IPS-11a (cell line): ENCODE data around the gene SYT3.
"Not testable (repeated sequence)": the region's sequence is repeated elsewhere in the genome, so short reads cannot be mapped to it uniquely, and the experiment has no call there.

ENCODE experiments used
- H3K4me3 ChIP-seq: one replicate; pipeline ENCODE4 v1.5.1; 2013; ENCODE audit warnings: low read depth, low read length, control low read depth

SYT3 gene

DNA sequence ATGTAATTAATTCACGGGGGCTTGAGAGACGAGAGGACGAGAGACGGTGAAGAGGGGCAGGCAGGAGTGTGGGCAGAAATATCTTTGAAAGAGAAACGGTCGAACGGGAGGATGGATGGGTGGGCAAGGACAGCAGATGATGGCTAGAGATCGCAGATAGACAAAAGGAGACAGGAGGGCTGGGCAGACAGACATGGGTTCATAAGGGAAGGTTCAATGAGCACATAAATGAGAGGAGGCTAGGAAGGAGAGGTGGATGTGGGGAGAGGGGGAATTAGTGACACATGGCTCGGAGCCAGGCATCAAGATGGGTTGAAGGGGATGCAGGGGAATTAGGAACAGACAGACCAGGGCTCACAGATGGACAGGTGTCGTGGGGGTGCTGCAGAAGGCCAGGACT, 1.1 kb downstream of the SYT3 start:
- peak overlapping the region; percentile 67 for H3K4me3 ChIP-seq

DNA sequence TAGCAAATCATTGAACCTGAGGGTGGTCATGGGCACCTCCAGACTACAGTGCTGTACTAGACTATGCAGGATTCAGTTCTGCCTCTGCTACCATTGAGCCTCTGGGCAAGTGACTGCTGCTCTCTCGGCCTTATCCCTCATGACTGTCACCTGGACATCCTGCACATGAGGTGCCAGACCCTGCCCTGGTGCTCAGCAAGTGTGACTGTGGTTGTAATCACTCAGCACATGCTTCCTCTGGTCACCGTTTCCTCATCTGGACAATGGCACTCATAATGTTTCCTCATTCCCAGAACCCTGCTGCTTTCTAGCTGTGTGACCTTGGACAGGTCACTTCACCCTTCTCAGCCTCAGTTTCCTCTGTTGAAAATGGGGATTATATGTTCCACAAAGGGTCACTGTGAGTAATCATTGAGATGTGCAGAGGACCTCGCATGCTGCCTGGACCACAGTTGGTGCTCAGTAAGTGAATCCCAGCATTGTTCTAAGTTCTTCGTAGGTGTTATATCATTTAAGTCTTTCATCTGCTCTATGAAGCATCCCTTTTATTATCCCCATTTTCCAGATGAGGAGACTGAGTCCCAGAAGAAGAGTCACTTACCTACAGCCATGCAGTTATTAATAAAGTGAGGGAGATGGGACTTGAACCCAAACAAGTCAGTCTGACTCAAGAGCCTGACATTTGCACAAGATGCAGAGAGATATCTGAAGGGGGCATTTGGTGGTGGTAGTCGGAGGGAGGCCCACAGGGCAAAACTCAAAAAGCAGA, 3.2 kb downstream of the SYT3 start:
- H3K4me3 ChIP-seq, result no peak overlapping the region

DNA sequence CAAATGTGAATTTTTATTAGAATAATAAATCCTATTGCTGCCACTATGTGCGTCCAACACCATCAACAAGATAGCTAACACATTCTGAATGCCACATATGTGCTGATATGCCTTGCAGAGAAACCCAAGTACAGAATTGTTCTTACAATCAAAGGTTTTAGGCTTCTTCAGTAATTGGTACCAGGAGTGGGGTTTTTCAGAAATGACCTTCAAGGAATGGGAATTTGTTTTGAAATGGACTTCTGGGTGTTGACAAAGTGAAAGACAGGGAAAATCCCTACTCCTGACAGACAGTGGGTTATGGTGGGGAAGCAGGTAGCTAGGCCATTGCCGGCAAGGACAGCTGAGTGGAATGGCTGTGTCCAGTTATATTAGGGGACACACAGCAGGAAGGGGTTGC, 5.7 kb downstream of the SYT3 start:
- H3K4me3 ChIP-seq, result no peak overlapping the region

DNA sequence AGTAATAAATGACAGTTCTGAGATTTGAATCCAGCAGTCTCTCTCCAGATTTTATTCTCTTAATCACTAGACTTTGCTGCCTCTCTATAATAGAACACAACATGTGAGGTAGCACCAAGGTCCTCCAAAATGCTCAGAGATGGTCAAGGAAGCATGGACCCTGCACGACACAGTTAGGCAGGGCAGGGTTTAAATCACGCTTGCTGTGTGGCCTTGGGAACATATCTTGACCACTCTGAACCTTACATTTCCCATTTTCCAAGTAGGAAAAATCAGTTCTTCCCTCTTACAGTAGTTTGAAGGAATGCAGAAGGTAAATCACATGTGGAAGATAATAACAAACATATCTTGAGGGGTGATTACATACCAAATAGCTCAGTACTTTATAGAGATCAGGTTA, 6.3 kb downstream of the SYT3 start:
- H3K4me3 ChIP-seq, result no peak overlapping the region

DNA sequence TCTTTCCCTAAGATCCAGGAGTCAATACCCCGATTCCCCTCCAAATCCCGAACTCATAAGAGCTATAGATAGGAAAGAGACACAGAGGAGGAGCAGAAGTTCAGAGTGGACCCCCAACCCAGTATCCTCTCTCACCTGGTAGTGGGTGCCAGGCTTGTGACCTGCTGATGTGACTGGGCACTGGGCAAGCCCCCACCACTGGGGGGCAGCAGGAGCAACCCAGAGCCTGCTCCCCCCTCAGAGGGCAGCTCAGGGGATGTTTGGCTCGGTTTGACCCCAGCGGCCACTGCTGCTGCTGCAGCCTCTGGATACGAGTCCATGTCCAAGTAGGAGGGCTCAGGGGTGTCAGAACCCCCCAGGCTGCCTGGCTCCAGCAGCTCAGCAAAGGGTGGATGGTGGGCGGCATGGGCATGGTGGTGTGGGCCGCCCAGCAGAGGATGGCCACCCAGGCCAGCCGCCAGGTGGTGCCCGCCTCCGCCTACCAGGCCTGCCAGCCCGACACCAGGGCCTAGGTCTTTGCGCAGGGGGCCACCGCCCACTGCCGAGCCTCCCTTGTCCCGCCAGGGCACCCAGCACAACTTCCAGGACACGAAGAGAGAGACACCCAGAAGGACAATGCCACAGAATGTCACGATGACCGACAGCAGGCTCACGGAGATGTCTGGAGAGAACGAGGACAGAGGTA, 7.4 kb downstream of the SYT3 start:
- H3K4me3 ChIP-seq, result no peak overlapping the region

DNA sequence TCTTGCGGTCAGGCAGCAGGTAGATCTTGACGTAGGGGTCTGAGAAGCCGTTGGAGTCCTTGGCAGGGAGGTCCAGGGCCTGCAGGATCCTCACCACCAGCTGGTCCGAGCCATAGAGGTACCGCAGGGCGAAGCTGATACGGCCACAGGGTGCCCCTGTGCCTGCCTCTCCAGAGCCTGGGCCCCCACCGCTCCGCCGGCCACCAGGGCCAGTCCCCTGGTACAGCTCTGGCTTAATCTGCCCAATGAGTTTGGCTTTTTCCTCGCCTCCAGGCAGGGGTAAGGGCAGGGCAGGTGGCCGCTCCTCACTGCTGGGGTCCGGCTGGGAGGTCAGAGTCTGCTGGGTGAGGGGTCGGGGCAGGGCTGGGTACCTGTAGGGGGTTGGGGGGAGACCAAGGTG, 9.9 kb downstream of the SYT3 start:
- no peak overlapping the region for H3K4me3 ChIP-seq

DNA sequence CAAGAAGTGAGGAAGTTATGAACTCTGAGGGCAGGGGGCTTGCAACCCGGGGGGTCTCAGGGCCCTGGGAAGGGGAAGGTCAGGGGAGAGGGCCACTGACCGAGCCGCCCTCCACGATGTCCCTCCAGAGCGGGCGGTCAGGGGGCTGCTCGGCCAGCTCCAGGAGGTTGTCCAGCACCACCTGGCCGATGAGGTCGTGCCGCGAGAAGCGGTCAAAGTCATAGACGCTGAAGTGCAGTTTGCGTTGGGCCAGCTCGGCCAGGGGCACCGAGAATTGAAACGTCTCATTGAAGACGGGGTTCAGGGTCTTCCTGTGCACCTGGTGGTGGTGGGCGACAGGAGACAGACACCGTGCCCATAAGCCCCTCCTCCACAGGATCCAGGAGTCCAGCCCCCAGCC, 10.5 kb downstream of the SYT3 start:
- H3K4me3 ChIP-seq, result no peak overlapping the region

DNA sequence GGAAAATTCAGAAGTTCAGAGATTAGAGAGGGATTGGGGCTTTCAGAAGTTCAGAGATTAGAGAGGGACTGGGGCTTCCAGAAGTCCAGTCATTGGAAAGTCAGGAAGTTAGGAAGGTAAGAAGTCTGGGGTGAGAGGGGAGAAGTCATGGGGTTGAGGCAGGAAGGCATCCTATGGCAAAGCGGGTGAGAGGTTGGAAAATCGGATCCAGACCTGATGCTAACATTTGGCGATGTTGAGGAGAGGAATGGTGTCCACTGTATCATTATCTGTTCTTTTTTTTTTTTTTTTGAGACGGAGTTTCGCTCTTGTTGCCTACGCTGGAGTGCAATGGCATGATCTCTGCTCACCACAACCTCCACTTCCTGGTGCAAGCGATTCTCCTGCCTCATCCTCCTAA, 11.1 kb downstream of the SYT3 start:
- H3K4me3 ChIP-seq, result no peak overlapping the region

DNA sequence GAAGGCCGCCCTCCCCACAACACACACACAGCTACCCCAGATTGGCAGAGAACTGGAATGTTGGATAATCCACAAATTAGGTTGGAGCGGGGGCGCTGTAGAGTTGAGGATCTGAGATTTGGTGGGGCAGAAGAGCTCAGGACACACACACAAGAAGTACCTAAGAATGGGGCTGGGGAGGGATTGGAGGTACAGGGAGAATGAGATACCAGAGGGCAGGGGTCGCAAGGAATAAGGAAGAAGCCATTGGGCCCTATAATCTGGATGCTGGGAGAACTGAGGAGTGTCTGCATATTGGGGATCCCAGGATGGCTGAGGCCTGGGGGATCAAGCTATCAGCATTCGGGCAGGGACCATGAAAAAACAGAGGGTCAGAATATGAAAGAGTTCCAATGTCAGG, 11.5 kb downstream of the SYT3 start:
- no peak overlapping the region for H3K4me3 ChIP-seq

DNA sequence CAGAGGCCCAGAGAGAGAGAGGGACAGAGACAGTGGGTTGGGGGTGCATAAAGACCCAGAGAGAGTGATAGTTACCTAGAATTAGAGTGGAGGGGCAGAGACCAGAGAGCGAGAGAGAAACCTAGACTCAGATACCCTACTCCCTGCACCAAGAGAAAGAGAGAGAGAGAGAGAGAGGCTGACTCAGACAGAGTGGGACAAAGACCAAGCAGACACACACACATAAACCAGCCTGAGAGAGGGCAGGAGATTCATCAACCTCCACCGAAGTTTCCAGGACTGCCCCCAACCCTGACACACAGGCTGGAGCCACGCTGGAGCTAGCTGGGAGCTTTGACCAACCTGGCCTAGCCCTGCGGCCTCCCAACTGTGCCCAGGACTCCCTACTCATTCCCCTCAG, 12.9 kb downstream of the SYT3 start:
- no peak overlapping the region for H3K4me3 ChIP-seq

DNA sequence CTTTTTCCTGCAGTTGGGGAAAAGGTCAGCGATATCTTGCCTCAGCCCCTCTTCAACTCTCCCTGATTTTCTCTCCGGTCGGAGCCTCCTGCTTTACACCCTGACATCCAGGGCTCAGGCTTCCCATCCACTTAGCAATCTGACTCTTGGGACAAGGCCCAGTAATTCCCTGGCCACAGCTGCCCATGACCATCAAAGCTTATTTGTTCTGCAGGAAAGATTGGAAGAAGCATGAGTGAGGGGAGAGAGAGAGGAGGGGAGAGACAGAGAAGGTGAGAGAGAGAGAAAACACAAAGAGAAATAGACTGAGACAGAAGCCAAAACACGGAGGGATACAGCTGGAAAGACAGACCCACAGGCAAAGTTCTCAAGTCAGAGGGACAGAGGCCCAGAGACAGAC, 13.7 kb downstream of the SYT3 start:
- no peak overlapping the region for H3K4me3 ChIP-seq

DNA sequence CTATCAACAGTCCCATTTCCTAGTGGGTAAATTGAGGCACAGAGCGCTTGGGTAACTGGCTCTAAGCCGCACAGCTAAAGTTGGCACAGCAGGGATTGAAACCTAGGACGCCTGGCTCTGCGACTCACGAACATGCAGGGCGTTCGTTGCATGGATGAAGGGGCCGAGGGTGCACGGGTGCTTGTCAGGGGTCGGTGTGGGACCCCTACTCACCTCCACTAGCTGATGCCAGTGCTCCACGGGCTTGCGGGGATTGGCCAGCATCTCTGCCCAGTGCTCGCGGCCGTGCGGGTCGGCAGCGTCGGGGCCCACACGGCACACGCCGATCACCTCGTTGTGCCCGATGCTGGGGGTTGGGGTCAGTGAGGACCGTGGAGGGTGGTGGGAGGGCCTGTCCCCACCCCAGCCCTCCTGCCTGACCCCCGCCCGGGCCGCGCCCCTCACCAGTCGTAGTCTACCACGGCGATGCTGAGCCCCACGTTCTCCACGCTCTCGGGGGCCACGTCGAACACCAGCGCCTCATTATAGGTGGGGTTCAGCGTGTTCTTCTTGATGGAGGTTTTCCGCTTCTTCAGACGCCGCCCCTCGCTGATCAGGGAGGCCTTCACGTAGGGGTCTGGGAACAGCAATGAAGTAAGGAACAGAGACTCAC, 14.6 kb downstream of the SYT3 start:
- H3K4me3 ChIP-seq, result no peak overlapping the region

DNA sequence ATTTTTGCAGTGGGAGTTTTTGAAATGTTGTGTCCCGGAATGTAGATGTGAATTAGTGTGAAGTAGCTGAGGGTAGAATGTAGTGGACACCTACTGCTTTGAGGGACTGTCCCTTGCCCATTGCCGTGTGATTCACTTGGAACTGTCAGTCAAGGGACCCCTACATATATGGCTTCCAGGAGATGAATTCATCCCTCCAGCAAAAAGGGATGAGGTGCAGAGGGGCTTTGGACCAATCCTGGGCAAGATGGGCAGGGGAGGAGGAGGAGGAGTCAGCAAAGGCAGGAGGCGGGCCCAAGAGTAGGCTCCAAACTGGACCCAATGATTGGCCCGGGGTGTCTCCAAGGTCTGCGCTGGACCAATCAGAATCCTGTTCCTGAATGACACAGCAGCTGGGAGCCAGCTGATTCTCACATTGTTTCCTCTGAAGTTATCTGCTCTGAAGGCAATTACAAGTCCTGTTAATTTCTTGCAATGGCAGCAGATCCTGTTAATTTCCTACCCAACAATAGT, 19.2 kb downstream of the SYT3 start:
- not testable (repeated sequence) for H3K4me3 ChIP-seq

DNA sequence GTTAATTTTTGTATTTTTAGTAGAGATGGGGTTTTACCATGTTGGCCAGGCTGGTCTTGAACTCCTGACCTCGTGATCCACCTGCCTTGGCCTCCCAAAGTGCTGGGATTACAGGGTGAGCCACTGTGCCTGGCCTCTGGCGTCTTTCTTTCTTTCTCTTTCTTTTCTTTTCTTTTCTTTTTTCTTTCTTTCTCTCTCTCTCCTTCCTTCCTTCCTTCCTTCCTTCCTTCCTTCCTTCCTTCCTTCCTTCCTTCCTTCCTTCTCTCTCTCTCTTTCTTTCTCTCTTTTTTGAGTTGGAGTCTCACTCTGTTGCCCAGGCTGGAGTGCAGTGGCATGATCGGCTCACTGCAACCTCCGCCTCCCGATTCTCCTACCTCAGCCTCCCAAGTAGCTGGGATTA, 20.5 kb downstream of the SYT3 start:
- H3K4me3 ChIP-seq, result not testable (repeated sequence)

DNA sequence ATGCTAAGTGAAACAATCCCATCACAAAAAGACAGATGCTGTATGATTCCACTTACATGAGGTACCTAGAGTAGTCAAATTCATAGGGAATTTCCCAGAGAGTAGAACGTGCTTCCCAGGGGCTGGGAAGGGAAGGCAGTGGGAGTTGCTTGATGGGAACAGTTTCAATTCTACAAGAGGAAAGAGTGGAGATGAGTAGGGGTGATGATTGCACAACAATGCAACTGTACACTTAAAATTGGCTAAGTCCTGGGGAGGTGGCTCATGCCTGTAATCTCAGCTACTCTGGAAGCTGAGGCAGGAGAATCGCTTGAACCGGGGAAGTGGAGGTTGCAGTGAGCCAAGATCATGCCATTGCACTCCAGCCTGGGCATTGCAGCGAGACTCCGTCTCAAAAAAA, 21.3 kb downstream of the SYT3 start:
- not testable (repeated sequence) for H3K4me3 ChIP-seq

DNA sequence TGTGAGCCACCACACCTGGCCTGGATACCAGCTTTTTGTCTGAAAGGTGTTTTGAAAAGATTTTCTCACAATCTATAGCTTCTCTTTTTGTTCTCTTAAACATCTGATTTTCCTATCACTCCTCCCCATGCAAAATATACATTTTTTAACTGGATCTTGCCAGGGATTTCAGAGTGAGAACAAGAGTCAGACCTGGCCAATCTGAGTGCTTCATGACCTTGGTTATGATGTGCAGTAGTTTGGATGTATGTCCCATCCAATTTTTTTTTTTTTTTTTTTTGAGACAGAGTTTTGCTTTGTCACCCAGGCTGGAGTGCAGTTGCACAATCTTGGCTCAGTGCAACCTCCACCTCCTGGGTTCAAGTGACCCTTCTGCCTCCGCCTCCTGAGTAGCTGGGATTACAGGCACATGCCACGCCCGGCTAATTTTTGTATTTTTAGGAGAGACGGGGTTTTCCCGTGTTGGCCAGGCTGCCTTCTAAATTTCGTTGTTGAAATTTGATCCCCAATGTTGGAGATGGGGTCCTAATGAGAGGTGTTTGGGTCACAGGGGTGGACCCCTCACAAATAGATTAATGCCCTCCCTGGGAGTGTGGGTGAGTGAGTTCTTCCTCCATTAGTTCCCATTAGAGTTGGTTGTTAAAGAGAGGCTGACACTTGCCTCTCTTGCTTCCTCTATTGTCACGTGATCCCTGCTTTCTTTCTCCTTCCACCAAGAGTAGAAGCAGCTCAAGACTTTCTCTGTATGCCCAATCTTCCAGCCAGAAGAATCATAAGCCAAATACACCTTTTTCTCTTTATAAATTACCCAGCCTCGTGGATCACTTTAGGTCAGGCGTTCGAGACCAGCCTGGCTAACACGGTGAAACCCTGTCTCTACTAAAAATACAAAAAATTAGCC, 26.9 kb downstream of the SYT3 start:
- H3K4me3 ChIP-seq, result not testable (repeated sequence)

DNA sequence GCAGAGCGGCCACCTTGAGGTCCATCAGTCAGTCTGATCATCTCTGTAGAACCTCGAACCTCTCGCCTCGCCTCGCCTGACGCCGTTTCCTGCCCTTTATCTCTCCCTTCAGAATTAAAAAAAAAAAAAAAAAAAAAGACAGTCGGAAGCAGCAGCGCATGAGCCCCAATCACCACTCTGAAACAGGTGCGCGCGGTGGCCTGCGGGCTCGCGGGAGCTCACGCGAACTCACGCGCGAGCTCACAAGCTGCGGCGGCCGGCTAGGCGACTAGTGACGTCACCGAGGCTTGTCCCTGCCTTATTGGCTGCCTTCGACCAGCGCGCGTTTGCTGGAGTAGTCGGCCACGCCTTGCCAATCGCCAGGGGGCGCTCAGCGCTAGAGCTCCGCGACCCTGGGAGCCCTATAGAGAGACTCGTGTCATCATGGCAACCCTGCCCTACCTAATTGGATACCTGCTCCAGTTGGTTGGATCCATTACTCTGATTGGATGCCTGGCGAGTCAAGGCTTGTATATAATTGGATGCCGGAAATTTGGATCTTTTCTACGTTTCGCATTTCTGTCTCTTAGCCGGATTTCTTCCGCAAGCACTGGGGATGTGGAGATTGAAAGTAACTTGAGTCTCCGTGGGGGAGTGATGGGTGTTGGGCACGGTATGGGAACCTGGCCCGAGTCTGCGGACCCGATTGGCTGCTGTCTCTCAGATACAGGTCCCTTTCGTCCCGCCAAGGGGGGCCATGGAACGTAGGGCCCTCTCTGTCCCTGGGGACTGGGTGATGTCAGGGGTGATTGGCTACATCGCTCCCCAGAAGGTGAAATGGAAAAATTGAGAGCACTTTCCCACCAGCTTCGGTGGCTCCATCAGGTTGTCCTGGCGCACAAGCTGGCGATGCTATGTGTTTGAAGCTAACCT, 31.6 kb downstream of the SYT3 start:
- H3K4me3 ChIP-seq, result no peak overlapping the region

DNA sequence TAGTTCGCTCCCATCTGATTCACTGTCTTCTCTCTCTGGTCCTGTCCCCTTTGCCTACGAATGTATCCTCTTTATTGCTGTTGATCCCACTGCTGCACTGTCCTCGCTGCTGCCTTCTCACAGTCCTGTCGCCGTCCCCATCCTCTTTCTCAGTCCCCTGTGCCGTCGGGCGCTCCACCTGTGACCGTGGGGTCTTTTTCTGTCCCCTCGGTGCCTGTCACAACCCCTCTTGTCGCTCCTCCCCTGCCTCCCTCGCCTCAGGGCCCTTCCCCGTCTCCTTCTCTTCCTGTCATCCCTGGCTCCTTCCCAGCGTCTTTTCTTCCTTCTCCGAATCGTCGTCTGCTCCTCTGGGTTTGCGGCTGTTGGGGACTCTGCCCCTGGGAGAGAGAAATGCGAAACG, 32.3 kb downstream of the SYT3 start:
- no peak overlapping the region for H3K4me3 ChIP-seq

DNA sequence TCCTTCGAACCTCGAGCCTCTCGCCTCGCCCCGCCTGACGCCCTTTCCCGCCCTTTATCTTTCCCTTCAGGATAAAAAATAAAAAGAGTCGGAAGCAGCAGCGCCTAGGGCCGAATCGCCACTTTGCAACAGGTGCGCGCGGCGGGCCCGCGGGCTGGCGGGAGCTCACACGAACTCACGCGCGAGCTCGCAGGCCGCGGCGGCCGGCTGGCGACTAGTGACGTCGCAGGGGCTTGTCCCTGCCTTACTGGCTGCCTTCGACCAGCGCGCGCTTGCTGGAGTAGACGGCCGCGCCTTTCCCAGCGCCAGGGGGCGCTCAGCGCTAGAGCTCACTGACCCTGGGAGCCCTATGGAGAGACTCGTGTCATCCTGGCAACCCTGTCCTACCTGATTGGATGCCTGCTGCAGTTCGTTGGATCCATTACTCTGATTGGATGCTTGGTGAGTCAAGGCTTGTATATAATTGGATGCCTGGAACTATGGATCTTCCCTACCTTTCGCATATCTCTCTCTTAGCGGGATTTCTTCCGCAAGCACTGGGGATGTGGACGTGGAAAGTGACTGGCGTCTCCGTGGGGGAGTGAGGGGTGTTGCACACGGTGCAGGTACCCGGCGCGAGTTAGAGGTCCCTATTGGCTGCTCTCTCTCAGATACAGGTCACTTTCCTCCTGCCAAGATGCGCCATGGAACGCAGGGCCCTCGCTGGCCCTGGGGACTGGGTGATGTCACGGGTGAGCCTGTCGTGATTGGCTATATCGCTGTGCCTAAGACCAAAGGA, 33.4 kb downstream of the SYT3 start:
- H3K4me3 ChIP-seq, result not testable (repeated sequence)
